Motor neuron (in vitro differentiated cells): ENCODE measurements around the gene IPP. TPM values are rescaled to one million over a fixed set of nuclear protein-coding genes. Genes with fewer than 3 reads are reported as not detected.
A peak's percentile ranks its signal among the peaks of the same experiment; 100 is the strongest.
"Not testable (repeated sequence)": the region's sequence is repeated elsewhere in the genome, so short reads cannot be mapped to it uniquely, and the experiment has no call there.

Source experiments
- ATAC-seq, 8 experiments: fragments of 200-7000 bp; cut with Tn5 transposase; replicated peaks in 6 of 8; 2 replicates each; pipeline ENCODE4 v1.8.0; 2021; ENCODE audit warnings: mild to moderate bottlenecking in 8 of 8, moderate library complexity in 8 of 8
- H3K27ac ChIP-seq, 2 donors: fragments of 250-450 bp; sonication (Bioruptor Pico); 2 replicates each; pipeline ENCODE4 v1.9.0; 2021; ENCODE audit warnings: antibody characterized with exemption in 2 of 2, mild to moderate bottlenecking in 2 of 2, moderate library complexity in 1 of 2
- H3K4me1 ChIP-seq, 2 donors: fragments of 250-450 bp; sonication (Bioruptor Pico); replicated peaks in 1 of 2; 2 replicates each; pipeline ENCODE4 v1.6.1; 2021; ENCODE audit warnings: antibody characterized with exemption in 2 of 2, mild to moderate bottlenecking in 2 of 2, moderate library complexity in 1 of 2
- H3K4me3 ChIP-seq, 5 donors: fragments of 250-450 bp; sonication (Bioruptor Pico); 2 replicates each; pipeline ENCODE4 v1.9.0; 2021; ENCODE audit warnings: antibody characterized with exemption in 5 of 5, mild to moderate bottlenecking in 5 of 5, moderate library complexity in 4 of 5
- WGBS, 10 experiments: fragments of 450-650 bp; shearing (Covaris generic); methylation state at CpG; one replicate each; pipeline ENCODE4 v1.0.0; 2022; 5-methylcytosine and 5-hydroxymethylcytosine counted together
- in situ Hi-C, 9 experiments: fragments of 400-800 bp; cut with MboI; loops; one replicate each; pipeline ENCODE4 v1.15.0; 2021; ENCODE audit warnings: low sequenced_read_pairs in 9 of 9, low pct_unique_long_range_greater_than_20kb in 2 of 9; ENCODE audit not compliant: unreplicated experiment in 9 of 9
- total RNA-seq, 8 experiments: library from RNA; unstranded; fragments of 300-600 nt; gene quantifications; 2 replicates each; pipeline versions ENCODE4 v1.2.3 to v1.2.4, GENCODE V29; 2022

Gene IPP
- total RNA-seq, 8 experiments from 2014 or later, result 7.9 to 16.3 (median 14.2) TPM

DNA sequence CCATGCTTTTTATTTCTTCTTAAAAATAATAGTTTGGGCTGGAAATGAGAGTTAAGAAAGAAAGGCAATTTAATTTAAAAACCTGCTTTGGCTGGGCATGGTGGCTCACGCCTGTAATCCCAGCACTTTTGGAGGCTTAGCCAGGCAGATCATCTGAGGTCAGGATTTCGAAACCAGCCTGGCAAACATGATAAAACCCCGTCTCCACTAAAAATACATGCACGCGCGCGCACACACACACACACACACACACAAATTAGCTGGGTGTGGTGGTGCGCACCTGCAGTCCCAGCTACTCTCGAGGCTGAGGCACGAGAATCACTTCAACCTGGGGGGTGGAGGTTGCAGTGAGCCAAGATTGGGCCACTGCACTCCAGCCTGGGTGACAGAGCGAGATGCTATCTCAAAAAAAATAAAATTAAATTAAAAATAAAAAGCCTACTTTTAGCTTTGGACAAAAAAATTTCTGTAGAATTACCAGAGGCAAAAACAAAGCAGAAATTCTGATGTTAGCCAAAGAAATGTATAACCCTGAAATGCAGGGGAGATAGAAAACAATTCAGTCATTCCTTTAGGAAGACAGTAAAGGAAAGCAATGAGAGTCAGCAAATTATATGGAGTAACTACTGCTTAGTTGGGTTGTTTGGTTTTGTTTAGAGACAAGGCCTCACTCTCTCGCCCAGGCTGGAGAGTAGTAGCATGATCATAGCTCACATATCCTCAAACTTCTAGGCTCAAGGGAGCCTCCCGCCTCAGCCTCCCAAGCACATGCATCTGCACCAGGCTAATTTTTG is 15.7 kb upstream of the IPP start:
- Histone ChIP-seq H3K27ac (no peak overlapping the region), H3K4me3 (no peak overlapping the region), H3K4me1 (no peaks in the 10 kb centered on the region)
- in situ Hi-C loops, result no loop called here
- WGBS, 10 experiments, result 48 to 100% (median 82%) methylated on average over 1 to 12 of the region's 13 CpGs
- no peak for ATAC-seq

DNA sequence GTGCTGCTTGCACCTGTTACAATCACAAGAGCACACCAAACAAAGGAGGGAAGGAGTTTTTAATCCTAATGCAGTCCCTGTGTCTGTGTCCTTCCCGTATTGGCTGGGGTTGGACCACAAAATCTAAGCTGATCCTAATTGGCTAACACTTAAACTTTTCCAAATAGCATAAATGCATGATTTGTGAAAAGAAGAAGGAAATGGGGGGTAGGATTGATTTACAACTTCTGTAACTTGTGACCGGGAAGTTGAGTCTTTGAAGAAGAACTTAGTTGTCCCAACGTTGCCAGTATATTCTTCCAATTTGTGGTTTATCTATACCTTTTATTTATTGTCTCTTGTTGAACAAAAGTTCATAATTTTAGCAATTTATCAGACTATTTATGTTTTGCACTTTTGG is 11.8 kb upstream of the IPP start:
- H3K27ac ChIP-seq, result no peak overlapping the region
- H3K4me1 ChIP-seq, result no peaks in the 10 kb centered on the region
- no peak overlapping the region for H3K4me3 ChIP-seq
- WGBS, 10 experiments, result 0 to 100% (median 75%) methylated on average over 1 to 3 of the region's 3 CpGs
- in situ Hi-C loops, result no loop called here
- no peak for ATAC-seq

DNA sequence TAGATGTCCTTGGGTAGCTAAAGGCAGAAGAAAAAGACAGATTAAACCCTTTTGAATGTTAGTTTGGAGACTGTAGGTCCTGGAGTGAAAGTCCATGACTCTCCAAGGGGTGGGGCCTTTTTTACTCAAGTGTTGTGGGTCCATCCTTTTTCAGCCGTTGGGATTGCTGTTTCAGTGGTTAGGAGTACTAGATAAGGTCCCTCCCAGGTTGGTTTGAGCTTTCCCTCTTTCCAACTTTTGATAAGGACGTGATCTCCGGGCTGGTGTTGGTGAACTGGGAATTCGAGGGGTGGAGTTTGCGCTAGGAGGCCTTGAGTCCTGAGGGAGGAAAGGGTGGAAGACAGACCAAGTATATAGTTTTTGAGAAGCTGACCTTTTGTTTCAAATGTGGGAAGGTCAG is 5.2 kb upstream of the IPP start:
- Histone ChIP-seq H3K27ac (no peak overlapping the region), H3K4me1 (peaks cover 0 to 2% of the 10 kb centered on the region in 2 donors), H3K4me3 (no peak overlapping the region)
- 71 to 100% (median 85%) methylated on average over 1 to 5 of the region's 5 CpGs; no CpG with 5 or more reads in 4 of the 10 experiments for WGBS, 10 experiments
- in situ Hi-C loops, result no loop called here
- ATAC-seq, result no peak

DNA sequence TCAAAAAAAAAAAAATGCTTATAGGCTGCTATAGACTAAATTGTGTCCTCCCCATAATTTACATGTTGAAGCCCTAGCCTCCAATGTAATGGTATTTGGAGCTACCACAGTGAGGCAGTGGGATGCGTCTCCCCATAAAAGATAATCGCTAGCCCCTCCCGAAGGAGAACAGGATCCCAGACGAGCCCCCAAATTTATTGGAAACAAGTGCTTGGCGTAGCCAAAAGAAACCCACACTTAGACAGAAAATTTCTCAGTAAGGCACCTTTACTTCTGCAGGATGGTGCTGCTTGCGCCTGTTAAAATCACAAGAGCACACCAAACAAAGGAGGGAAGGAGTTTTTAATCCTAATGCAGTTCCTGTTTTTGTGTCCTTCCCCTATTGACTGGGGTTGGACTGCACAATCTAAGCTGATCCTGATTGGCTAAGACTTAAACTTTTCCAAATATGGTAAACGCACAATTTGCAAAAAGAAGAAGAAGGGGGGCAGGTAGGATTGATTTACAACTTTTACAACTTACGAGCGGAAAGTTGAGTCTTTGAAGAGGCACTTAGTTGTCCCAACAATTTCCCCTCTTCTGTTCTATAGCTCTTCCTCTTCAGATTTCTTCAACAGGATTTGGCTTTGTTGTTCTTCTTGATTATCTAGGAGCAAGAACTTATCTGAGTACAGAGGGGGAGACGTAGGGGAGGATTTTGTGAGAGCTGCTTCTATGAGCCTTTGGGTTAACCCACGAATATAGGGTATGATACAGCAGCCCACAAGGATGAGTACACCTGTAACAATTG is 3.0 kb upstream of the IPP start:
- no peak for ATAC-seq
- in situ Hi-C loops, result no loop called here
- Histone ChIP-seq H3K4me1 (peaks cover 3 to 7% of the 10 kb centered on the region in 2 donors), H3K27ac (no peak overlapping the region), H3K4me3 (no peak overlapping the region)
- WGBS, 10 experiments, result 66 to 100% (median 74%) methylated on average over 3 to 11 of the region's 11 CpGs

DNA sequence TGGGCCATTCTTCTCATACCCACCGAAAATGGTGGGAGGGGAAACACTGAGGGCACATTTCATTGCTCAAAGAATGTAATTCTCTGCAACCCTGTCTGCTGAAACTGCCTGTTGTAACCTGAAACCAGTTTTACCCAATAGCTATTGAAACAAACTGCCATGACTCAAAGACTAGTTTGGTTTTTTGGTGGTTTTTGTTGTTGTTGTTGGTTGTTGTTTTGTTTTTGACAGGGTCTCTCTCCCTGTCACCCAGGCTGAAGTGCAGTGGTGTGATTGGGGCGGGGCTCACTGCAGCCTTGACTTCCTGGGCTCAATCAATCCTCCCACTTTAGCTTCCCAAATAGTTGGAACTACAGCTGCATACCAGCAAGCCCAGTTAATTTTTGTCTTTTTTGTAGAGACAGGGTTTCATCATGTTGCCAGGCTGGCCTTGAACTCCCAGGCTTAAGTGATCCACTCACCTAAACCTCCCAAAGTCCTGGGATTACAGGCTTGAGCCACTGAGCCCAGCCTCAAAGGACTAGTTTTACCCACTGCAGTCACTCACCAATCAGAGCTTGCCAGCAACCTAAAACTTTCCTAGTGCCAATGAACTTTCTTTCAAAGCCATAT is 2.1 kb upstream of the IPP start:
- in situ Hi-C loops, result no loop called here
- H3K4me3 ChIP-seq, result no peak overlapping the region
- H3K4me1 ChIP-seq, result peaks cover 3 to 7% of the 10 kb centered on the region in 2 donors
- H3K27ac ChIP-seq, result no peak overlapping the region
- no peak for ATAC-seq
- 0 to 100% (median 56%) methylated on average over 1 to 2 of the region's 2 CpGs; no CpG with 5 or more reads in 2 of the 10 experiments for WGBS, 10 experiments

DNA sequence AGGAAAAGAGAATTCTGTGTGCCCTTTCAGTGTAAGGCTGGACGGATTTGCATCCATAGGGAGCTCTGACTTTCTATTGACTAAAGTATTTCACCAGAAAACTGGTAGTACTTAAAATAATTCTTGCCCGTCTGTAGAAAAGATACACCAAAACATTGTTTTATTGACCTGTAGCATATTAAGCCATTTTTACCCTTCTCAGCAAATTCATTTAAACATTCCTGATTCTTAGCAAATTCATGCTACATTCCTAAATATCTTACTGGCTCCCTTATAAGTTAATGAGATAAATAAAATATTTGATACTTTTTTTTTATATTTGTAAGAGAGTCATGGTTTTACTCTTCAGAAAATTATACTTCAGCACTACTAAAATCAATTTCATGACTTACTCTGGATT is 1.6 kb upstream of the IPP start:
- peaks cover 3 to 7% of the 10 kb centered on the region in 2 donors for H3K4me1 ChIP-seq
- WGBS, 10 experiments, result 82 to 100% (median 100%) methylated on average over 1 to 2 of the region's 2 CpGs; no CpG with 5 or more reads in 2 of the 10 experiments
- H3K4me3 ChIP-seq, result no peak overlapping the region
- ATAC-seq, result no peak
- in situ Hi-C loops, result no loop called here
- no peak overlapping the region for H3K27ac ChIP-seq

DNA sequence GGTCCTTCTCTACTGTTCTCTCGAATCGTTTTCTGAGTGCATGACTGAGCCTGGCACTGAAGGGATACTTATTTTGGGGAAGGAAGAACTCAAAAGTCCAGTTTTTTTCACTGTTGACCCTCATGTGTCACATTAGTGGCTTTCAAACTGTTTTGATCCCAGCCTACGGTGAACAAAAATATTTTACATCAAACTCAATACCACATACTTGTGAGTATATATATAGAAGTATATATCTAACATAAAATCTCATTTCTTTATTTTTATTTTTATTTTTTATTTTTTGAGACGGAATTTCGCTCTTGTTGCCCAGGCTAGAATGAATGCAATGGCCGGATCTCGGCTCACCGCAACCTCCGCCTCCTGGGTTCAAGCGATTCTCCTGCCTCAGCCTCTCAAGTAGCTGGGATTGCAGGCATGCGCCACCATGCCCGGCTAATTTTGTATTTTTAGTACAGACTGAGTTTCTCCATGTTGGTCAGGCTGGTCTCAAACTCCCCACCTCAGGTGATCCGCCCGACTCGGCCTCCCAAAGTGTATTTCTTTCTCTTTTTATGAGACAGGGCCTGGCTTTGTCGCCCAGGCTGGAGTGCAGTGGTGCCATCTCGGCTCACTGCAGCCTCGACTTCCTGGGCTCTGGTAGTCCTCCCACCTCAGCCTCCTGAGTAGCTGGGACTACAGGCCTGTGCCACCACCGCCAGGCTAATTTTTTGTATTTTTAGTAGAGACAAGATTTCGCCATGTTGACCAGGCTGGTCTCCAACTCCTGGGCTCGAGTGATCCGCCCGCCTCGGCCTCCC is 786 bp upstream of the IPP start:
- in situ Hi-C loops, ATAC-seq, H3K4me1 ChIP-seq: not testable (repeated sequence)
- Histone ChIP-seq H3K27ac (peak overlapping the region; percentile 80 to 91), H3K4me3 (peak overlapping the region; percentile 41 to 61 (median 54))
- 61 to 100% (median 86%) methylated on average over 1 to 21 of the region's 24 CpGs for WGBS, 10 experiments

DNA sequence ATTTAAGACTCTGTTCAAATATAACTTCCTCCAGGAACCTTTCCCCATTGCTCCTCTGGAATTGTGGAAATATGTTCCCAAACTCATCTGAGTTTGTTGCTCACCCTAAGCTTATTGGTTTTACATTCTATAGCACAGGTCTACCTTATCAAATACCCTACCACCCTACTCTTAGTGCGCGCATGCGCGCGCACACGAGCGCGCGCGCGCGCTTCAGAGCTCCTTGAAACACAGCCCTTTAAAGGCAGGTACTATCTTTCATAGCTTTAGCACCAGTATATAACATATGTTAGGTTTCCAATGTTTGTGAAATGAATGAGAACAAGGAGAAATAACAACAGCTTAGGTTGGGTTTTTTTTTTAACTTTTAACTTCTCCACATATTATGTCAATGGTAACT is 3.5 kb downstream of the IPP start:
- in situ Hi-C loops, result no loop called here
- no peak for ATAC-seq
- WGBS, 10 experiments, result 97 to 100% (median 99%) methylated on average over 12 of the region's 12 CpGs; no CpG with 5 or more reads in 3 of the 10 experiments
- no peak overlapping the region for H3K27ac ChIP-seq
- H3K4me3 ChIP-seq, result no peak overlapping the region
- H3K4me1 ChIP-seq, result peaks cover 3 to 7% of the 10 kb centered on the region in 2 donors

DNA sequence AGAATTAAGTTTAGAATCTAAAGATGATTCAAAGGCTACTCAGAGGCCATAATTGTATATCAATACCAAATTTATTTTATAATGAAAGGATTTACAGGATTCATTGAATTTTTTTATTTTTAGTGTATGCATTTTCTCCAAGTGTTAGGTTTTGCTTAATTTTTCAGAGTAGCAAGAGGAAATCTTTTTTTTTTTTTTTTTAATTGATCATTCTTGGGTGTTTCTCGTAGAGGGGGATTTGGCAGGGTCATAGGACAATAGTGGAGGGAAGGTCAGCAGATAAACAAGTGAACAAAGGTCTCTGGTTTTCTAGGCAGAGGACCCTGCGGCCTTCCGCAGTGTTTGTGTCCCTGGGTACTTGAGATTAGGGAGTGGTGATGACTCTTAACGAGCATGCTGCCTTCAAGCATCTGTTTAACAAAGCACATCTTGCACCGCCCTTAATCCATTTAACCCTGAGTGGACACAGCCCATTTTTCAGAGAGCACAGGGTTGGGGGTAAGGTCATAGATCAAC is 10.8 kb downstream of the IPP start:
- H3K4me1 ChIP-seq, H3K27ac ChIP-seq, H3K4me3 ChIP-seq, in situ Hi-C loops, ATAC-seq: not testable (repeated sequence)
- 69 to 100% (median 83%) methylated on average over 1 to 3 of the region's 5 CpGs; no CpG with 5 or more reads in 3 of the 10 experiments for WGBS, 10 experiments

DNA sequence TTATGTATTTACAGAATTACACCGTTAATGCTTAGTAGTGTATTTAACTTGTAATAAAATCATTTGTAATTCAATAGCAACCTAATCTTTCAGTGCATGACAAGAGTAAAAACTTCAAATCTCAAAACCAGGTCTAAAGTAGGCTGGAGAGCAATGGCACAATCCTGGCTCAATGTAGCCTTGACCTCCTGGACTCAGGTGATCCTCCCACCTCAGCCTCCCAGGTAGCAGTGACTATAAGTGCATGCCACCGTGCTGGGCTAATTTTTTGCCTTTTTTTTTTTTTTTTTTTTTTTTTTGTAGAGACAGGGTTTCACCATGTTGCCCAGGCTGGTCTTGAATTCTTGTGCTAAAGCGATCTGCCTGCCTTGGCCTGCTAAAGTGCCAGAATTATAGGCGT is 11.3 kb downstream of the IPP start:
- WGBS, 10 experiments, result 80 to 100% (median 100%) methylated on average over 1 to 4 of the region's 4 CpGs
- no peak for ATAC-seq
- Histone ChIP-seq H3K27ac (no peak overlapping the region), H3K4me3 (no peak overlapping the region), H3K4me1 (no peaks in the 10 kb centered on the region)
- in situ Hi-C loops, result no loop called here

DNA sequence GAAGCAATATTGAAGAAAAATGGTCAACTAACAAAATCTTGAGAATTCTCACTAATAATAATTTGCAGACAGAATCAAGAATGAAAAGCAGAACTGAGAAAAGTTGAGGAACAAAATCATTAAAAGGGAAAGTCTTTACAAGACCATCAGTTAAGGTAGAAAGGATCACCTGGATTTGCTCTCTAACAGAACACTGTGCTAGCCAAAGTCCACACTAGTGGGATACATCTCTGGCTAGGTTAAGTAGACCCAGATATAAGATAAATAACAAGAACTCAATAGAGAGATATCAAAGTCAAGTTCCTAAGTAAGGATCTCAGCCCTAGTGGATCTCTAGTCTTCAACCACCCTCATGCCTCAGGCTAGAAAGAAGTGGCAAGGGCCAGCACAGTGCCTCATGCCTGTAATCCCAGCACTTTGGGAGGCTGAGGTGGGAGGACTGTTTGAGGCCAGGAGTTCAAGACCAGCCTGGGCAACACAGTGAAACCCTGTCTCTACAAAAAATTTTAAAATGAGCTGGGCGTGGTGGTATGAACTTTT is 19.6 kb downstream of the IPP start:
- H3K4me3 ChIP-seq, result no peak overlapping the region
- ATAC-seq, result no peak
- in situ Hi-C loops, result no loop called here
- no peaks in the 10 kb centered on the region for H3K4me1 ChIP-seq
- WGBS, 10 experiments, result 75 to 100% (median 100%) methylated on average over 1 of the region's 1 CpG; no CpG with 5 or more reads in 5 of the 10 experiments
- no peak overlapping the region for H3K27ac ChIP-seq

DNA sequence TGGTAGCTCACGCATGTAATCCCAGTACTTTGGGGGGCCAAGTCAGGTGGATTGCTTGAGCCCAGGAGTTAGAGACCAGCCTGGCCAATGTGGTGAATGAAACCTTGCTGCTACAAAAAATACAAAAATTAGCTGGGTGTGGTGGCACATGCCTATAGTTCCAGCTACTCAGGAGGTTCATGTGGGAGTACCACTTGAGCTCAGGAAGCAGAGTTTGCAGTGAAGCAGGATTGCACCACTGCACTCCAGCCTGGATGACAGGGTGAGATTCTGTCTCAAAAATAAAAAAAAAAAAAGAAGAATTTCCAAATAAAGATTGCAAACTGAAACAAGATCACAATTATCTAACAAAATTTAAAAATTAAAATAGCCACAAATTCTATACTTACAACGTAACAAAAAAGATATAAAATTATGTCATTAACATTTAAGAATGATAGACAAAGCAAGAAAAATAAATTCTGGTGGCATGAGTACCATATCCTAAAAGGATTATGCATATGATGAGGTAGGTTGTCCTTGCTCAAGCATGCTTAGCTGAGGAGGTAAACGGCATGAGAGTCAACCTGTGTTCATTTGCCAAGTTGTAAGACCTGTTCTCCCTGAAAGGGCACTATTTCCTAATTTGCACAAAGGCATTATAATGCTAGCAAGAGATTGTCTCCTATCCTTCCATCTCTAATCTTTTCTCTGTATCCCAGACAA is 20.2 kb downstream of the IPP start:
- in situ Hi-C loops, result no loop called here
- no peak for ATAC-seq
- Histone ChIP-seq H3K4me3 (no peak overlapping the region), H3K27ac (no peak overlapping the region), H3K4me1 (no peaks in the 10 kb centered on the region)
- WGBS, 10 experiments, result 56 to 100% (median 84%) methylated on average over 1 to 3 of the region's 3 CpGs
